Thoracic aorta (tissue), 2 donors: ENCODE results near the gene MED31. TPM values are rescaled to one million over a fixed set of nuclear protein-coding genes. Genes with fewer than 3 reads are reported as not detected.

ENCODE experiments used
- ATAC-seq: fragments of 150-250 bp; one replicate; pipeline ENCODE4 v1.8.0; 2017; ENCODE audit warnings: low read depth; ENCODE audit not compliant: insufficient number of reproducible peaks, low FRiP score
- DNase-seq: peaks from one replicate; pipeline ENCODE4 v3.0.0-alpha.2; 2020; ENCODE audit warnings: low spot score
- H3K27ac ChIP-seq, 2 donors: fragments of 200-600 bp; sonication (generic); 1 replicate in 1 of 2; 2 replicates in 1 of 2; pipeline ENCODE4 v1.5.1; 2016; ENCODE audit warnings: mild to moderate bottlenecking in 2 of 2, moderate library complexity in 2 of 2
- H3K27me3 ChIP-seq: fragments of 200-600 bp; sonication (generic); replicated peaks from 2 replicates; pipeline ENCODE4 v1.6.0; 2016; ENCODE audit warnings: mild to moderate bottlenecking; ENCODE audit not compliant: insufficient read depth
- H3K36me3 ChIP-seq: fragments of 200-600 bp; sonication (generic); one replicate; pipeline ENCODE4 v1.5.1; 2016
- H3K4me1 ChIP-seq, 2 donors: fragments of 200-600 bp; sonication (generic); 1 replicate in 1 of 2; 2 replicates in 1 of 2; pipeline versions ENCODE4 v1.5.1 to v1.6.0; 2016; ENCODE audit warnings: low read depth in 2 of 2, mild to moderate bottlenecking in 1 of 2; ENCODE audit not compliant: control insufficient read depth in 1 of 2
- H3K4me3 ChIP-seq: fragments of 200-600 bp; sonication (generic); 2 replicates; pipeline ENCODE4 v1.5.1; 2016; ENCODE audit warnings: mild to moderate bottlenecking
- H3K9me3 ChIP-seq: fragments of 200-600 bp; sonication (generic); 2 replicates; pipeline ENCODE4 v1.5.1; 2016
- CTCF ChIP-seq: fragments of 200-600 bp; sonication (generic); IDR thresholded peaks from one replicate; pipeline ENCODE4 v1.5.1; 2019; ENCODE audit warnings: antibody characterized with exemption
- total RNA-seq, 2 donors: library from RNA; depleted of rRNA; stranded (reverse); fragments of >200 nt; gene quantifications; one replicate each; pipeline versions ENCODE4 v1.1.0 to v1.2.3, GENCODE V29; 2016

Gene MED31
- total RNA-seq, 2 donors from 2014 or later: 4.7 to 21.3 TPM

GRCh38 chr17:6670999-6671398 lies 19.6 kb upstream of the MED31 start:
- ATAC-seq (no peak), DNase-seq (no peak)
- Histone ChIP-seq H3K27me3 (no peaks in the 10 kb centered on the region), H3K36me3 (no peaks in the 10 kb centered on the region), H3K9me3 (no peaks in the 10 kb centered on the region), H3K4me1 (no peaks in the 10 kb centered on the region), H3K4me3 (no peak overlapping the region), H3K27ac (no peak overlapping the region)
- TF ChIP-seq CTCF: no peak

- Histone ChIP-seq H3K27me3 (no peaks in the 10 kb centered on the region), H3K4me1 (no peaks in the 10 kb centered on the region), H3K27ac (no peak overlapping the region), H3K36me3 (no peaks in the 10 kb centered on the region), H3K4me3 (no peak overlapping the region), H3K9me3 (no peaks in the 10 kb centered on the region)
- TF ChIP-seq CTCF: no peak
- DNase-seq: no peak
- no peak for ATAC-seq
Observed at GRCh38 chr17:6670571-6670970, 19.2 kb upstream of the MED31 start.

- H3K36me3 ChIP-seq: no peaks in the 10 kb centered on the region
- no peak for TF ChIP-seq CTCF
- no peaks in the 10 kb centered on the region for H3K9me3 ChIP-seq
- no peak overlapping the region for H3K4me3 ChIP-seq
- no peak for ATAC-seq
- DNase-seq: no peak
- H3K4me1 ChIP-seq: no peaks in the 10 kb centered on the region
- H3K27me3 ChIP-seq: no peaks in the 10 kb centered on the region
- no peak overlapping the region for H3K27ac ChIP-seq
Observed at GRCh38 chr17:6669479-6670212, 18.2 kb upstream of the MED31 start.

- Histone ChIP-seq H3K27me3 (no peaks in the 10 kb centered on the region), H3K27ac (no peak overlapping the region), H3K4me3 (no peak overlapping the region), H3K9me3 (no peaks in the 10 kb centered on the region), H3K4me1 (no peaks in the 10 kb centered on the region), H3K36me3 (no peaks in the 10 kb centered on the region)
- DNase-seq (no peak), ATAC-seq (no peak)
- TF ChIP-seq CTCF: no peak
Observed at GRCh38 chr17:6668727-6669425, 17.5 kb upstream of the MED31 start.

GRCh38 chr17:6668219-6668618 lies 16.8 kb upstream of the MED31 start:
- no peak overlapping the region for H3K27ac ChIP-seq
- no peaks in the 10 kb centered on the region for H3K36me3 ChIP-seq
- no peaks in the 10 kb centered on the region for H3K27me3 ChIP-seq
- ATAC-seq: no peak
- H3K4me3 ChIP-seq: no peak overlapping the region
- no peaks in the 10 kb centered on the region for H3K4me1 ChIP-seq
- no peaks in the 10 kb centered on the region for H3K9me3 ChIP-seq
- no peak for TF ChIP-seq CTCF
- DNase-seq: no peak
